HepG2 (cell line): ENCODE data around the gene CBLC. TPM values are rescaled to one million over a fixed set of nuclear protein-coding genes. Genes with fewer than 3 reads are reported as not detected.

Experiments used
- KLF15 ChIP-seq: sonication (generic); formaldehyde crosslinking; IDR thresholded peaks from 2 replicates; pipeline ENCODE4 v1.8.1; 2023; ENCODE audit warnings: borderline replicate concordance, mild to moderate bottlenecking, inconsistent platforms, missing genetic modification reagents, mixed read lengths
- PRPF4 ChIP-seq: fragments of 200-400 bp; formaldehyde crosslinking; IDR thresholded peaks from 2 replicates; pipeline ENCODE4 v1.6.1; 2016; ENCODE audit warnings: low read length, low read depth; ENCODE audit not compliant: poor library complexity, severe bottlenecking
- SAP130 ChIP-seq: IDR thresholded peaks from 2 replicates; pipeline ENCODE4 v1.6.1; 2016; ENCODE audit warnings: low read depth
- ZNF138 ChIP-seq: sonication (generic); formaldehyde crosslinking; IDR thresholded peaks from 2 replicates; pipeline ENCODE4 v1.5.0; 2020; ENCODE audit warnings: mild to moderate bottlenecking, low read depth, missing genetic modification reagents
- polyA plus RNA-seq, 8 experiments: library from polyadenylated mRNA; depleted of rRNA in 3 of 8; stranded (reverse) in 7 of 8; unstranded in 1 of 8; fragments of >200 nt; fragmentation: Illumina TruSeq in 4 of 8; extraction: Trizol in 4 of 8; gene quantifications; 2 replicates each; pipeline versions ENCODE4 v1.2.1 to v1.2.3, GENCODE V29; 2011 to 2016; ENCODE audit warnings: low read depth in 4 of 8, missing spikeins in 1 of 8, mixed read lengths in 1 of 8; ENCODE audit not compliant: insufficient read depth in 1 of 8
- total RNA-seq, 5 experiments: library from RNA; depleted of rRNA; stranded (reverse); fragments of >200 nt; fragmentation: Illumina TruSeq; extraction: Trizol; gene quantifications; 2 replicates each; pipeline ENCODE4 v1.2.3, GENCODE V29; 2016; ENCODE audit warnings: low read depth in 1 of 5
- TF ChIP-seq, protein P1 (sequence below): sonication (generic); formaldehyde crosslinking; IDR thresholded peaks from 2 replicates; pipeline ENCODE4 v1.4.0; 2020; ENCODE audit warnings: low read depth, missing genetic modification reagents
- TF ChIP-seq, protein P2 (sequence below): sonication (generic); formaldehyde crosslinking; conservative IDR thresholded peaks from 2 replicates; pipeline ENCODE4 v1.8.0; 2022; ENCODE audit warnings: missing genetic modification reagents
- TF ChIP-seq, protein P3 (sequence below): sonication (generic); formaldehyde crosslinking; IDR thresholded peaks from 2 replicates; pipeline ENCODE4 v1.4.0; 2020; ENCODE audit warnings: mild to moderate bottlenecking, missing genetic modification reagents
- TF ChIP-seq, protein P4 (sequence below): sonication (generic); formaldehyde crosslinking; conservative IDR thresholded peaks from 2 replicates; pipeline ENCODE4 v1.4.0; 2020; ENCODE audit warnings: missing genetic modification reagents
- TF ChIP-seq, protein P5 (sequence below), 2 experiments: sonication (generic) in 1 of 2; formaldehyde crosslinking in 1 of 2; IDR thresholded peaks; 2 replicates each; pipeline versions ENCODE4 v1.4.0 to v1.6.1; 2016 to 2020; ENCODE audit warnings: borderline replicate concordance in 1 of 2, low read depth in 1 of 2, mild to moderate bottlenecking in 1 of 2, missing genetic modification reagents in 1 of 2
- TF ChIP-seq, protein P6 (sequence below): sonication (generic); formaldehyde crosslinking; IDR thresholded peaks from 2 replicates; pipeline ENCODE4 v1.4.0; 2020; ENCODE audit warnings: mild to moderate bottlenecking, missing genetic modification reagents

The CBLC gene
- total and polyA plus RNA-seq, 2 of the 13 experiments (the other 11 are each of a cell fraction or from before 2014, with no cell fraction given): 1.8 to 2.6 TPM

DNA sequence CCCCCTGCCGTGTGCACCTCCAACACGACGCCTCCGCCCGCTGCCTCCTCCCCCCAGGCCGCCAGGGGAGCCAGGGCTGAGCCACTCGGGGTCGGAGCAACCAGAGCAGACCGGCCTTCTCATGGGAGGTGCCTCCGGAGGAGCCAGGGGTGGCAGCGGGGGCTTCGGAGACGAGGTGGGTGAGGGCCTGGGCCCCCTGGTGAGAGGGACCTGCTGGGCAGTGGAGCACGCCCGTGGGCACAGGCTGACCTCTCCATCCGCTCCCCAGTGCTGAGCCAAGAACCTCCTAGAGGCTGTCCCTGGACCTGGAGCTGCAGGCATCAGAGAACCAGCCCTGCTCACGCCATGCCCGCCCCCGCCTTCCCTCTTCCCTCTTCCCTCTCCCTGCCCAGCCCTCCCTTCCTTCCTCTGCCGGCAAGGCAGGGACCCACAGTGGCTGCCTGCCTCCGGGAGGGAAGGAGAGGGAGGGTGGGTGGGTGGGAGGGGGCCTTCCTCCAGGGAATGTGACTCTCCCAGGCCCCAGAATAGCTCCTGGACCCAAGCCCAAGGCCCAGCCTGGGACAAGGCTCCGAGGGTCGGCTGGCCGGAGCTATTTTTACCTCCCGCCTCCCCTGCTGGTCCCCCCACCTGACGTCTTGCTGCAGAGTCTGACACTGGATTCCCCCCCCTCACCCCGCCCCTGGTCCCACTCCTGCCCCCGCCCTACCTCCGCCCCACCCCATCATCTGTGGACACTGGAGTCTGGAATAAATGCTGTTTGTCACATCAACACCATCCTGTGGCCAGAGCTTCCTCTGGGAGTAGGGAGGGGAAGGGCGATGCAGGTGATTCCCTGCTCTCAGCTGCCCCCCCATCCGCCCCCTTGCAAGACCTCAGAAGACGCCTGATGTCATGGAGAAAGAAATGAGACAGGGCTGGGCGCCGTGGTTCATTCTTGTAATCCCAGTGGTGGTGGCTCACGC is 43.2 kb downstream of the CBLC start (continued):
- TF ChIP-seq, protein P1, sequence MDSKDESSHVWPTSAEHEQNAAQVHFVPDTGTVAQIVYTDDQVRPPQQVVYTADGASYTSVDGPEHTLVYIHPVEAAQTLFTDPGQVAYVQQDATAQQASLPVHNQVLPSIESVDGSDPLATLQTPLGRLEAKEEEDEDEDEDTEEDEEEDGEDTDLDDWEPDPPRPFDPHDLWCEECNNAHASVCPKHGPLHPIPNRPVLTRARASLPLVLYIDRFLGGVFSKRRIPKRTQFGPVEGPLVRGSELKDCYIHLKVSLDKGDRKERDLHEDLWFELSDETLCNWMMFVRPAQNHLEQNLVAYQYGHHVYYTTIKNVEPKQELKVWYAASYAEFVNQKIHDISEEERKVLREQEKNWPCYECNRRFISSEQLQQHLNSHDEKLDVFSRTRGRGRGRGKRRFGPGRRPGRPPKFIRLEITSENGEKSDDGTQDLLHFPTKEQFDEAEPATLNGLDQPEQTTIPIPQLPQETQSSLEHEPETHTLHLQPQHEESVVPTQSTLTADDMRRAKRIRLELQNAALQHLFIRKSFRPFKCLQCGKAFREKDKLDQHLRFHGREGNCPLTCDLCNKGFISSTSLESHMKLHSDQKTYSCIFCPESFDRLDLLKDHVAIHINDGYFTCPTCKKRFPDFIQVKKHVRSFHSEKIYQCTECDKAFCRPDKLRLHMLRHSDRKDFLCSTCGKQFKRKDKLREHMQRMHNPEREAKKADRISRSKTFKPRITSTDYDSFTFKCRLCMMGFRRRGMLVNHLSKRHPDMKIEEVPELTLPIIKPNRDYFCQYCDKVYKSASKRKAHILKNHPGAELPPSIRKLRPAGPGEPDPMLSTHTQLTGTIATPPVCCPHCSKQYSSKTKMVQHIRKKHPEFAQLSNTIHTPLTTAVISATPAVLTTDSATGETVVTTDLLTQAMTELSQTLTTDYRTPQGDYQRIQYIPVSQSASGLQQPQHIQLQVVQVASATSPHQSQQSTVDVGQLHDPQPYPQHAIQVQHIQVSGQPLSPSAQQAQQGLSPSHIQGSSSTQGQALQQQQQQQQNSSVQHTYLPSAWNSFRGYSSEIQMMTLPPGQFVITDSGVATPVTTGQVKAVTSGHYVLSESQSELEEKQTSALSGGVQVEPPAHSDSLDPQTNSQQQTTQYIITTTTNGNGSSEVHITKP (CRISPR knock-in tag): no peak
- TF ChIP-seq SAP130 (CRISPR knock-in tag) (no peak), PRPF4 (no peak), ZNF138 (CRISPR knock-in tag) (no peak), KLF15 (CRISPR knock-in tag) (no peak)
- TF ChIP-seq, protein P2, sequence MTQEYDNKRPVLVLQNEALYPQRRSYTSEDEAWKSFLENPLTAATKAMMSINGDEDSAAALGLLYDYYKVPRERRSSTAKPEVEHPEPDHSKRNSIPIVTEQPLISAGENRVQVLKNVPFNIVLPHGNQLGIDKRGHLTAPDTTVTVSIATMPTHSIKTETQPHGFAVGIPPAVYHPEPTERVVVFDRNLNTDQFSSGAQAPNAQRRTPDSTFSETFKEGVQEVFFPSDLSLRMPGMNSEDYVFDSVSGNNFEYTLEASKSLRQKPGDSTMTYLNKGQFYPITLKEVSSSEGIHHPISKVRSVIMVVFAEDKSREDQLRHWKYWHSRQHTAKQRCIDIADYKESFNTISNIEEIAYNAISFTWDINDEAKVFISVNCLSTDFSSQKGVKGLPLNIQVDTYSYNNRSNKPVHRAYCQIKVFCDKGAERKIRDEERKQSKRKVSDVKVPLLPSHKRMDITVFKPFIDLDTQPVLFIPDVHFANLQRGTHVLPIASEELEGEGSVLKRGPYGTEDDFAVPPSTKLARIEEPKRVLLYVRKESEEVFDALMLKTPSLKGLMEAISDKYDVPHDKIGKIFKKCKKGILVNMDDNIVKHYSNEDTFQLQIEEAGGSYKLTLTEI (CRISPR knock-in tag): no peak
- TF ChIP-seq, protein P3, sequence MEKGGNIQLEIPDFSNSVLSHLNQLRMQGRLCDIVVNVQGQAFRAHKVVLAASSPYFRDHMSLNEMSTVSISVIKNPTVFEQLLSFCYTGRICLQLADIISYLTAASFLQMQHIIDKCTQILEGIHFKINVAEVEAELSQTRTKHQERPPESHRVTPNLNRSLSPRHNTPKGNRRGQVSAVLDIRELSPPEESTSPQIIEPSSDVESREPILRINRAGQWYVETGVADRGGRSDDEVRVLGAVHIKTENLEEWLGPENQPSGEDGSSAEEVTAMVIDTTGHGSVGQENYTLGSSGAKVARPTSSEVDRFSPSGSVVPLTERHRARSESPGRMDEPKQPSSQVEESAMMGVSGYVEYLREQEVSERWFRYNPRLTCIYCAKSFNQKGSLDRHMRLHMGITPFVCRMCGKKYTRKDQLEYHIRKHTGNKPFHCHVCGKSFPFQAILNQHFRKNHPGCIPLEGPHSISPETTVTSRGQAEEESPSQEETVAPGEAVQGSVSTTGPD (CRISPR knock-in tag): no peak
- TF ChIP-seq, protein P4, sequence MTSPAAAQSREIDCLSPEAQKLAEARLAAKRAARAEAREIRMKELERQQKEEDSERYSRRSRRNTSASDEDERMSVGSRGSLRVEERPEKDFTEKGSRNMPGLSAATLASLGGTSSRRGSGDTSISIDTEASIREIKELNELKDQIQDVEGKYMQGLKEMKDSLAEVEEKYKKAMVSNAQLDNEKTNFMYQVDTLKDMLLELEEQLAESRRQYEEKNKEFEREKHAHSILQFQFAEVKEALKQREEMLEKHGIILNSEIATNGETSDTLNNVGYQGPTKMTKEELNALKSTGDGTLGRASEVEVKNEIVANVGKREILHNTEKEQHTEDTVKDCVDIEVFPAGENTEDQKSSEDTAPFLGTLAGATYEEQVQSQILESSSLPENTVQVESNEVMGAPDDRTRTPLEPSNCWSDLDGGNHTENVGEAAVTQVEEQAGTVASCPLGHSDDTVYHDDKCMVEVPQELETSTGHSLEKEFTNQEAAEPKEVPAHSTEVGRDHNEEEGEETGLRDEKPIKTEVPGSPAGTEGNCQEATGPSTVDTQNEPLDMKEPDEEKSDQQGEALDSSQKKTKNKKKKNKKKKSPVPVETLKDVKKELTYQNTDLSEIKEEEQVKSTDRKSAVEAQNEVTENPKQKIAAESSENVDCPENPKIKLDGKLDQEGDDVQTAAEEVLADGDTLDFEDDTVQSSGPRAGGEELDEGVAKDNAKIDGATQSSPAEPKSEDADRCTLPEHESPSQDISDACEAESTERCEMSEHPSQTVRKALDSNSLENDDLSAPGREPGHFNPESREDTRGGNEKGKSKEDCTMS (CRISPR knock-in tag): no peak
- TF ChIP-seq, protein P5, sequence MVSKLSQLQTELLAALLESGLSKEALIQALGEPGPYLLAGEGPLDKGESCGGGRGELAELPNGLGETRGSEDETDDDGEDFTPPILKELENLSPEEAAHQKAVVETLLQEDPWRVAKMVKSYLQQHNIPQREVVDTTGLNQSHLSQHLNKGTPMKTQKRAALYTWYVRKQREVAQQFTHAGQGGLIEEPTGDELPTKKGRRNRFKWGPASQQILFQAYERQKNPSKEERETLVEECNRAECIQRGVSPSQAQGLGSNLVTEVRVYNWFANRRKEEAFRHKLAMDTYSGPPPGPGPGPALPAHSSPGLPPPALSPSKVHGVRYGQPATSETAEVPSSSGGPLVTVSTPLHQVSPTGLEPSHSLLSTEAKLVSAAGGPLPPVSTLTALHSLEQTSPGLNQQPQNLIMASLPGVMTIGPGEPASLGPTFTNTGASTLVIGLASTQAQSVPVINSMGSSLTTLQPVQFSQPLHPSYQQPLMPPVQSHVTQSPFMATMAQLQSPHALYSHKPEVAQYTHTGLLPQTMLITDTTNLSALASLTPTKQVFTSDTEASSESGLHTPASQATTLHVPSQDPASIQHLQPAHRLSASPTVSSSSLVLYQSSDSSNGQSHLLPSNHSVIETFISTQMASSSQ (IDR thresholded peaks at IDR 0.05; ENCODE audit: low read depth): no peak
- TF ChIP-seq, protein P5 (CRISPR knock-in tag; IDR thresholded peaks at IDR 0.05; ENCODE audit: borderline replicate concordance): no peak
- TF ChIP-seq, protein P6, sequence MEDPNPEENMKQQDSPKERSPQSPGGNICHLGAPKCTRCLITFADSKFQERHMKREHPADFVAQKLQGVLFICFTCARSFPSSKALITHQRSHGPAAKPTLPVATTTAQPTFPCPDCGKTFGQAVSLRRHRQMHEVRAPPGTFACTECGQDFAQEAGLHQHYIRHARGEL (CRISPR knock-in tag): no peak
